ENCODE measurements around the gene HTR6.
A peak's percentile ranks its signal among the peaks of the same experiment; 100 is the strongest.

Gene HTR6

DNA sequence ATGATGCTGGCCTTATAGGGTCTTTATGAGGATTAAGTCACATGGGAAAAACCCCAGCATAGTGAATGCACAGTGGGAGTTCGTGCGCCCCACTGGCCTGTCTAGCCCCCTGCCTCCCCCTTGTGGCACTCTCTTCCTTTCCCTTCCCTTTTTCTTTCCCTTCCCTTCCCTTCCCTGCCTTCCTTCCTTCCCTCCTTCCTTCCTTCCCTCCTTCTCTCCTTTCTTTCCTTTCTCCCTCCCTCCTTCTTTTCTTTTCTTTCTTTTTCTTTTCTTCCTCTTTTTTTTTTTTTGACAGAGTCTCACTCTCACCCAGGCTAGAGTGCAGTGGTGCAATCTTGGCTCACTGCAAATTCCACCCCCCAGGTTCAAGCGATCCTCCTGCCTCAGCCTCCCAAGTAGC is 38.6 kb downstream of the HTR6 start:
- Histone ChIP-seq H2AFZ (ENCODE audit: low read depth, low read length) (no peak overlapping the region), H3K27ac (ENCODE audit: low read length) (no peak overlapping the region), H3K4me2 (ENCODE audit: insufficient read depth, low read length) (no peak overlapping the region), H3K27me3 (ENCODE audit: insufficient read depth, low read length, poor library complexity) (no peaks in the 10 kb centered on the region), H3K4me3 (ENCODE audit: low read depth in 1 of 2, low read length in 2 of 2) (no peak overlapping the region), H4K20me1 (ENCODE audit: insufficient read depth, low read length) (peaks cover 4% of the 10 kb centered on the region; the same call in 1 of the 2 replicates), H3K4me1 (ENCODE audit: insufficient read depth, low read length) (no peaks in the 10 kb centered on the region), H3K9ac (ENCODE audit: low read depth, low read length) (no peak overlapping the region), H3K79me2 (ENCODE audit: insufficient read depth, low read length) (no peaks in the 10 kb centered on the region), H3K9me3 (ENCODE audit: insufficient read depth, low read length, severe bottlenecking) (no peaks in the 10 kb centered on the region), H3K36me3 (ENCODE audit: insufficient read depth, low read length) (no peaks in the 10 kb centered on the region)
- ATAC-seq (ENCODE audit: insufficient read depth, low read depth) (no peak), DNase-seq (no peak)
- TF ChIP-seq CTCF (IDR thresholded peaks at IDR 0.05; ENCODE audit: borderline replicate concordance, extremely low read depth, low read length, poor library complexity, severe bottlenecking) (no peak), EZH2 (IDR thresholded peaks at IDR 0.05; ENCODE audit: borderline replicate concordance, low read depth, low read length, severe bottlenecking) (no peak)

GRCh38 chr1:19704247-19705113 is 39.8 kb downstream of the HTR6 start:
- Histone ChIP-seq H2AFZ (ENCODE audit: low read depth, low read length) (no peak overlapping the region), H4K20me1 (ENCODE audit: insufficient read depth, low read length) (peaks cover 4% of the 10 kb centered on the region; the same call in 1 of the 2 replicates), H3K4me1 (ENCODE audit: insufficient read depth, low read length) (no peaks in the 10 kb centered on the region), H3K27ac (ENCODE audit: low read length) (no peak overlapping the region), H3K4me3 (ENCODE audit: low read depth in 1 of 2, low read length in 2 of 2) (no peak overlapping the region), H3K9me3 (ENCODE audit: insufficient read depth, low read length, severe bottlenecking) (no peaks in the 10 kb centered on the region), H3K79me2 (ENCODE audit: insufficient read depth, low read length) (no peaks in the 10 kb centered on the region), H3K9ac (ENCODE audit: low read depth, low read length) (no peak overlapping the region), H3K27me3 (ENCODE audit: insufficient read depth, low read length, poor library complexity) (no peaks in the 10 kb centered on the region), H3K36me3 (ENCODE audit: insufficient read depth, low read length) (no peaks in the 10 kb centered on the region), H3K4me2 (ENCODE audit: insufficient read depth, low read length) (no peak overlapping the region)
- TF ChIP-seq EZH2 (IDR thresholded peaks at IDR 0.05; ENCODE audit: borderline replicate concordance, low read depth, low read length, severe bottlenecking) (no peak), CTCF (IDR thresholded peaks at IDR 0.05; ENCODE audit: borderline replicate concordance, extremely low read depth, low read length, poor library complexity, severe bottlenecking) (peak; percentile 82)
- DNase-seq (peak; percentile 49), ATAC-seq (ENCODE audit: insufficient read depth, low read depth) (peak; percentile 82)

DNA sequence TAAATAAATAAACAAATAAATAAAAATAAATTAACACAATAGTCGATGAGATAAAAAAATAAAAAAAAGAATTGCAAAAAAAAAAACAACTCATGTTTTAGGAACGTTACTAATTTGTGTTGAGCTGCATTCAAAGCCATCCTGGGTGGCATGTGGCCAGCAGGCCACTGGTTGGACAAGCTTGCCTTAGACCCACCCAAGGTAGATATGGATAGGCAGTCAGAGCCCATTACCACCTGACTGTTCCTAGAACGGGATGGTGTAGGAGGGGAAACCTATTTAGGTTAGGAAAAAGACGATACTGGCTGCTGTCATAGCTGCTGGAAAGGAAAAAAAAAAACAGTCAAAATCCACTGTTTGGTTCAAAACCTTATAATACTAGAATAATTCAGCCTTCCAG is 40.8 kb downstream of the HTR6 start:
- peaks cover 4% of the 10 kb centered on the region; the same call in 1 of the 2 replicates for H4K20me1 ChIP-seq (ENCODE audit: insufficient read depth, low read length)
- no peak overlapping the region for H3K27ac ChIP-seq (ENCODE audit: low read length)
- DNase-seq = no peak
- H3K79me2 ChIP-seq (ENCODE audit: insufficient read depth, low read length) = no peaks in the 10 kb centered on the region
- ATAC-seq (ENCODE audit: insufficient read depth, low read depth) = no peak
- no peak overlapping the region for H2AFZ ChIP-seq (ENCODE audit: low read depth, low read length)
- H3K9ac ChIP-seq (ENCODE audit: low read depth, low read length) = no peak overlapping the region
- no peak overlapping the region for H3K4me2 ChIP-seq (ENCODE audit: insufficient read depth, low read length)
- no peaks in the 10 kb centered on the region for H3K4me1 ChIP-seq (ENCODE audit: insufficient read depth, low read length)
- H3K9me3 ChIP-seq (ENCODE audit: insufficient read depth, low read length, severe bottlenecking) = no peaks in the 10 kb centered on the region
- TF ChIP-seq EZH2 (IDR thresholded peaks at IDR 0.05; ENCODE audit: borderline replicate concordance, low read depth, low read length, severe bottlenecking) (no peak), CTCF (IDR thresholded peaks at IDR 0.05; ENCODE audit: borderline replicate concordance, extremely low read depth, low read length, poor library complexity, severe bottlenecking) (no peak)
- no peaks in the 10 kb centered on the region for H3K27me3 ChIP-seq (ENCODE audit: insufficient read depth, low read length, poor library complexity)
- H3K36me3 ChIP-seq (ENCODE audit: insufficient read depth, low read length) = no peaks in the 10 kb centered on the region
- H3K4me3 ChIP-seq (ENCODE audit: low read depth in 1 of 2, low read length in 2 of 2) = no peak overlapping the region

All from DND-41 (cell line).